ENCODE data around the gene PCDH15. TPM values are rescaled to one million over a fixed set of nuclear protein-coding genes. Genes with fewer than 3 reads are reported as not detected.

Gene PCDH15
- total RNA-seq, 2 donors from 2014 or later: not detected

DNA sequence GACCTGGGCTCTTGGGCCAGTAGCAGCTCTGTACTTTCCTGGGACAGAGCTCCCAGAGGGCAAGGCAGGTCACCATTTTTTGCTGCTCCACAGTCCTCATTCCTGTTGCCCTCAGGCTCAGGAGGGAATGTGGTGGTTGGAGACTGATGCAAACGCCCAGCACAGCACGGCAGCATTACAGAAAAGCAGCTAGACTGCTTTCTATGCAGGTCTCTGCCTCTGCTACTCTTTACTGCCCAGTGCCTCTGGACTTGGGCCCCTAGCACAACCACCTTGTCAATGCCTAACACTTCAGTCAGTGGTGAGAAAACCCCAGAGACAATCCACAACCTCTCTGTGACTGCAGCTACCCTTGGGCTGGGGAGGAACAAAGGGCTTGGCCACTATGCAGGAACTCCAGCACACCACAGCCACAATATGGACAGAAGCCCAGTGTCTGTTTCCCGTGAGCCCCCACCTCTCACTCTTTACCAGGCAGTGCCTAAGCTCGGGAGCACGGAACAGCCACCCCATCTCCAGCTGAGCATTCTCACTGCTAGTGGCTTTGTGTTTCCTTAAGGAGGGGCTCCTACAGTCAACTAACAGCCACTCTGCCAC, 790.6 kb downstream of the PCDH15 start:
- no peaks in the 10 kb centered on the region for H3K4me1 Mint-ChIP-seq
- no peak for ATAC-seq
- H3K27ac Mint-ChIP-seq: no peak overlapping the region
- no peaks in the 10 kb centered on the region for H3K9me3 ChIP-seq (ENCODE audit: control insufficient read depth, low read length, poor library complexity, severe bottlenecking)
- no peak for DNase-seq
- no peak overlapping the region for H3K4me3 Mint-ChIP-seq
- H3K36me3 Mint-ChIP-seq (ENCODE audit: low read depth): no peaks in the 10 kb centered on the region
- H3K27me3 Mint-ChIP-seq: no peaks in the 10 kb centered on the region

DNA sequence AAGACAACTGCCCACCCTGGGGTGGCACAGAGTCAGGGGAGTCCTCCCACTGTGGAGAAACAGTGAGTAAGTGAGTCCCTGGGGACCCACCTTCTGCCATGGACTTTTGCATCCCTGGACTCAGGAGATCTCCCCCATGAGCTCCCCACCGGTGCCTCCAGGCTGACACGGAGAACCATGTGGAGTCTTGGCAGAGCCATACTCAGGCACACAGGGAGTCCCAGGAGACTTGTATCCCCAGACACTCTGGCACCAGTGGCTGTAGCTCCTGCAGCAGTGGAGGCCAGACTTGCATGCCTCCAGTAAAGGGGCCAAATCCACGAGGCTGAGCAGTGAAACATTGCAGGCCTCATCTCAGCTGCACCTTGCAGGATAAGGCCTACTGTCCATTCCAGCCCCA, 791.4 kb downstream of the PCDH15 start:
- H3K4me1 Mint-ChIP-seq: no peaks in the 10 kb centered on the region
- H3K4me3 Mint-ChIP-seq: no peak overlapping the region
- H3K27ac Mint-ChIP-seq: no peak overlapping the region
- DNase-seq: no peak
- no peaks in the 10 kb centered on the region for H3K9me3 ChIP-seq (ENCODE audit: control insufficient read depth, low read length, poor library complexity, severe bottlenecking)
- H3K36me3 Mint-ChIP-seq (ENCODE audit: low read depth): no peaks in the 10 kb centered on the region
- no peaks in the 10 kb centered on the region for H3K27me3 Mint-ChIP-seq
- no peak for ATAC-seq

DNA sequence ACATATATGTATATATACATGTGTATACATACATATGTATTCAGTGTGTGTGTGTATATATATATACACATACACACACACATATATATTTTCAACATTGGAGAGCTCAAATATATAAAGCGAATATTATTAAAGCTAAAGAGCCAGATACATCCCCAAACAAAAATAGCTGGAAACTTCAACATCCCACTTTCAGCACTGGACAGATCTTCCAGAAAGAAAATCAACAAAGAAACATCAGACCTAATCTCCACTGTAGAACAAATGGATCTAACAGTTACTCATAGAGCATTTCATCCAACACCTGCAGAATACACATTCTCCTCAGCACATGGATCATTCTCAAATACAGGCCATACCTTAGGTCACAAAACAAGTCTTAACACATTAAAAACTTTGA, 799.0 kb downstream of the PCDH15 start:
- Mint-ChIP-seq H3K27me3 (no peaks in the 10 kb centered on the region), H3K4me3 (no peak overlapping the region), H3K36me3 (ENCODE audit: low read depth) (no peaks in the 10 kb centered on the region), H3K4me1 (no peaks in the 10 kb centered on the region), H3K27ac (no peak overlapping the region)
- DNase-seq (no peak), ATAC-seq (no peak)
- no peaks in the 10 kb centered on the region for H3K9me3 ChIP-seq (ENCODE audit: control insufficient read depth, low read length, poor library complexity, severe bottlenecking)

GRCh38 chr10:53997953-53998352, 803.1 kb downstream of the PCDH15 start:
- no peak overlapping the region for H3K4me3 Mint-ChIP-seq
- H3K27me3 Mint-ChIP-seq: no peaks in the 10 kb centered on the region
- no peak for ATAC-seq
- no peak overlapping the region for H3K27ac Mint-ChIP-seq
- DNase-seq: no peak
- H3K4me1 Mint-ChIP-seq: no peaks in the 10 kb centered on the region
- no peaks in the 10 kb centered on the region for H3K36me3 Mint-ChIP-seq (ENCODE audit: low read depth)
- no peaks in the 10 kb centered on the region for H3K9me3 ChIP-seq (ENCODE audit: control insufficient read depth, low read length, poor library complexity, severe bottlenecking)

DNA sequence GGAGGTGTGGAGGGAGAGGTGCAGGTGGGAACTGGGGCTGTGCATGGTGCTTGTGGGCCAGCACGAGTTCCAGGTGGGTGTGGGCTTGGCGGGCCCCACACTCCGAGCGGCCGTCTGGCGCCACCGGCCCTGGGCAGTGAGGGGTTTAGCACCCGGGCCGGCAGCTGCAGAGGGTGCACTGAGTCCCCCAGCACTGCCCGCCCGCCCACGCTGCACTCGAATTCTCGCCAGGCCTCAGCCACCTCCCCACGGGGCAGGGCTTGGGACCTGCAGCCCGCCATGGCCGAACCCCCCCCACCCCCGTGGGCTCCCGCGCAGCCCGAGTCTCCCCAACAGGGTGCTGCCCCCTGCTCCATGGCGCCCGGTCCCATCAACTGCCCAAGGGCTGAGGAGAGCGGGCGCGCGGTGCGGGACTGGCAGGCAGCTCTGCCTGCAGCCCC, 810.2 kb downstream of the PCDH15 start:
- Mint-ChIP-seq H3K4me3 (no peak overlapping the region), H3K36me3 (ENCODE audit: low read depth) (no peaks in the 10 kb centered on the region), H3K27me3 (no peaks in the 10 kb centered on the region), H3K27ac (no peak overlapping the region), H3K4me1 (no peaks in the 10 kb centered on the region)
- H3K9me3 ChIP-seq (ENCODE audit: control insufficient read depth, low read length, poor library complexity, severe bottlenecking): no peaks in the 10 kb centered on the region
- DNase-seq: no peak
- ATAC-seq: no peak

DNA sequence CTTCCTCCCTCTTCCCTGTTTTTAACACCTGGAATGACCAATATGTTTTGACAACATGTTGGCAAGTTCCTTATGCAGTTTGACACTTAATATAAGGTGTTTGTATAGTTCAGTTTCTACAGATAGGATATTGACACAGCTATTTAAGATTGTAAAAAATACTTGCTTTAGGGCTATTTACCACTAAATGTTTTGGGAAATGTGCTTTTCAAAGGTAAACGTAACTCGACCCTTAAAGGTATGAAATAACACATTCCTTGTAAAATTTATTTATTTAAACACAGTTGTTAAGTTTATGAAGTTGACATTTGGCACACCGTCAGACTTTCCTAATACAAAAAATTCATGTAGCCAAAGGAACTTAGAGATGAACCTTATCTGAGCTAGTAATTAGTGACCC, 817.6 kb downstream of the PCDH15 start:
- no peak overlapping the region for H3K4me3 Mint-ChIP-seq
- H3K4me1 Mint-ChIP-seq: no peaks in the 10 kb centered on the region
- ATAC-seq (no peak), DNase-seq (no peak)
- H3K36me3 Mint-ChIP-seq (ENCODE audit: low read depth): no peaks in the 10 kb centered on the region
- H3K27me3 Mint-ChIP-seq: no peaks in the 10 kb centered on the region
- no peak overlapping the region for H3K27ac Mint-ChIP-seq
- no peaks in the 10 kb centered on the region for H3K9me3 ChIP-seq (ENCODE audit: control insufficient read depth, low read length, poor library complexity, severe bottlenecking)

- DNase-seq (no peak), ATAC-seq (no peak)
- Mint-ChIP-seq H3K4me1 (no peaks in the 10 kb centered on the region), H3K4me3 (no peak overlapping the region), H3K36me3 (ENCODE audit: low read depth) (no peaks in the 10 kb centered on the region), H3K27me3 (no peaks in the 10 kb centered on the region), H3K27ac (no peak overlapping the region)
- H3K9me3 ChIP-seq (ENCODE audit: control insufficient read depth, low read length, poor library complexity, severe bottlenecking): no peaks in the 10 kb centered on the region
These were observed 820.8 kb downstream of the PCDH15 start for GRCh38 chr10:53980210-53980609.

DNA sequence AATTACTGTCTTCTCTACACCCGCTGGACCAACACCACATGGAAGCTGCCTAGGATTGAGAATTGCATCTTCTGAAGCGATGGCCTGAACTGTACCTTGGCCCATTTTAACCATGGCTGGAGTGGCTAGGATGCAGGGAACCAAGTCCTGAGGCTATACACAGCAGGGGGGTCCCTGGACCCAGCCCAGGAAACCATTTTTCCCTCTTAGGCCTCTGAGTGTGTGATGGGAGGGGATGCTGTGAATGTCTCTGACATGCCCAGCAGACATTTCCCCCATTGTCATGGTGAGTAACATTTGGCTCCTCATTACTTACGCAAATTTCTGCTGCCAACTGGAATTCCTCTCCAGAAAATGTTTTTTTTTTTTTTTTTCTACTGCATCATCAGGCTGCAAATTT, 822.7 kb downstream of the PCDH15 start:
- no peaks in the 10 kb centered on the region for H3K27me3 Mint-ChIP-seq

GRCh38 chr10:53977267-53977666, 823.8 kb downstream of the PCDH15 start:
- DNase-seq (no peak), ATAC-seq (no peak)
- H3K4me3 Mint-ChIP-seq: no peak overlapping the region
- no peak overlapping the region for H3K27ac Mint-ChIP-seq
- H3K9me3 ChIP-seq (ENCODE audit: control insufficient read depth, low read length, poor library complexity, severe bottlenecking): no peaks in the 10 kb centered on the region
- H3K36me3 Mint-ChIP-seq (ENCODE audit: low read depth): no peaks in the 10 kb centered on the region
- H3K4me1 Mint-ChIP-seq: no peaks in the 10 kb centered on the region
- no peaks in the 10 kb centered on the region for H3K27me3 Mint-ChIP-seq

More for the DNA sequence above, 822.7 kb downstream of the PCDH15 start:
- ATAC-seq (no peak), DNase-seq (no peak)
- Mint-ChIP-seq H3K4me3 (no peak overlapping the region), H3K4me1 (no peaks in the 10 kb centered on the region), H3K27ac (no peak overlapping the region), H3K36me3 (ENCODE audit: low read depth) (no peaks in the 10 kb centered on the region)
- H3K9me3 ChIP-seq (ENCODE audit: control insufficient read depth, low read length, poor library complexity, severe bottlenecking): no peaks in the 10 kb centered on the region

GRCh38 chr10:53957401-53957800, 843.6 kb downstream of the PCDH15 start:
- no peaks in the 10 kb centered on the region for H3K4me1 Mint-ChIP-seq
- H3K36me3 Mint-ChIP-seq (ENCODE audit: low read depth): no peaks in the 10 kb centered on the region
- ATAC-seq (no peak), DNase-seq (no peak)
- no peaks in the 10 kb centered on the region for H3K27me3 Mint-ChIP-seq
- no peak overlapping the region for H3K27ac Mint-ChIP-seq
- H3K4me3 Mint-ChIP-seq: no peak overlapping the region
- H3K9me3 ChIP-seq (ENCODE audit: control insufficient read depth, low read length, poor library complexity, severe bottlenecking): no peaks in the 10 kb centered on the region

DNA sequence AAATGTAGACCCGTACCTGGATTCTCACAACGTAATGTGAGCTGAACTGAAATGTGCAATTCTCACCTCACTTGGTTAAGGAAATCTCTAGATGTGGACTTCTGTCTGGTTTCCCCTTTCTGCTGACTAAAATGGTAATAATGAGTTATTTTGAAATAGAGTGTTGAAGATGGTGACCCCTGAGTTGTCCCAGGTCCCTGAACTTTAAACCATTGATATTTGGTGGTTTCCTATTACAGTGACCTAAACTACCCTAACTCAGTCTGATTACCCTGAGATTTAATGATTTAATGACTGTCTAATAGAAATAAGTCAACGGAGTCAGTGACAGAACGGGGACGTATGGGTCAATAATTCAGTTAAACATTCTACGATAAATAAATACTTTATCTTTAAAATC, 845.9 kb downstream of the PCDH15 start:
- Mint-ChIP-seq H3K27me3 (no peaks in the 10 kb centered on the region), H3K27ac (no peak overlapping the region), H3K36me3 (ENCODE audit: low read depth) (no peaks in the 10 kb centered on the region), H3K4me1 (no peaks in the 10 kb centered on the region), H3K4me3 (no peak overlapping the region)
- H3K9me3 ChIP-seq (ENCODE audit: control insufficient read depth, low read length, poor library complexity, severe bottlenecking): no peaks in the 10 kb centered on the region
- no peak for ATAC-seq
- no peak for DNase-seq

DNA sequence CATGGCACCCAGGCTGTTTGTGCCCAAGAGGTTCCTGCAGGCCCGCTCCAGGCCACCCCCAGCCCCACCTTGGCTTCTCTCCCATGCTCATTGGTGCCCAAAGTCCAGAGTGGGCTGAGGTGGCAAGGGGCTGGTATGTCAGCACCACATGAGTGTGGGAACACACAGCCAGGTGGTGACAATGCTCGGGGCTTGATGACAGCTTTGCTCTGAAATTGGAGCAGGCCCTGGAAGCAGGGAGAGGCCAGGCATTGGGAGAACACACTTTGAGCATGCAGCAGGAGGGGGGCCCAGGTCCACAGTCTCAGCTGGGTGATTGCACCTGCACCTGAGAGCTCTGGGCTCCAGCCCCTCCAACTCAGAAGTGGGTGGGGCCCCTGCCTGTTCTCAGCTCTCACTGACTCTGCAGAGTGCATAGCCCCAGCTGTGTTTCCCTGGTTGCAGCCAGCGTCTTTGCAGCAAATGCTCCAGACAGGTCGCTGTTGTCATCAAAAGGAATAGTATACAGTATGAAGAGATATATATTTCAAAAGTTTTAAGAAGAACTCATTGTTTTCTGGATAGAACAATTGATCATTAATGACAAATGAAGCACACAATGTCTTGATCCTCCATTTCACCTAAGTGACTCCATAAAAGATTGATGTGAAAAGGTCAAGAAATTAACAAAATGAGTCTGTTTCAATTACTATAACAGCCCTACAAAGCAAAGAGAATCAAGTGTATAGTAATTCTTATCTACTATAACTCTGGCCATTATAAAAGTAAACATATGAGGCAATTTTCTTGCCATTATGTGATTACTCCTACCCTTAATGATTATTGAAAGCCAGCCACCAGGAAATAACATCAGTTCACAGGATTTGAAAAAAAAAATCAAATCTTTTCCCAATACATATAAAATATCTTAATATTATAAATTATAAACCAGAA, 848.1 kb downstream of the PCDH15 start:
- H3K9me3 ChIP-seq (ENCODE audit: control insufficient read depth, low read length, poor library complexity, severe bottlenecking): no peaks in the 10 kb centered on the region
- H3K27ac Mint-ChIP-seq: no peak overlapping the region
- H3K36me3 Mint-ChIP-seq (ENCODE audit: low read depth): no peaks in the 10 kb centered on the region
- no peaks in the 10 kb centered on the region for H3K4me1 Mint-ChIP-seq
- DNase-seq (no peak), ATAC-seq (no peak)
- no peaks in the 10 kb centered on the region for H3K27me3 Mint-ChIP-seq
- H3K4me3 Mint-ChIP-seq: no peak overlapping the region

GRCh38 chr10:53939654-53940053, 861.4 kb downstream of the PCDH15 start:
- peaks cover 2% of the 10 kb centered on the region for H3K9me3 ChIP-seq (ENCODE audit: control insufficient read depth, low read length, poor library complexity, severe bottlenecking)
- no peaks in the 10 kb centered on the region for H3K27me3 Mint-ChIP-seq
- no peak for ATAC-seq

GRCh38 chr10:53930648-53931047, 870.4 kb downstream of the PCDH15 start:
- no peak for ATAC-seq

More at GRCh38 chr10:53939654-53940053, 861.4 kb downstream of the PCDH15 start:
- no peak overlapping the region for H3K27ac Mint-ChIP-seq
- H3K4me1 Mint-ChIP-seq: no peaks in the 10 kb centered on the region
- H3K4me3 Mint-ChIP-seq: no peak overlapping the region
- no peaks in the 10 kb centered on the region for H3K36me3 Mint-ChIP-seq (ENCODE audit: low read depth)
- DNase-seq: no peak

More at GRCh38 chr10:53930648-53931047, 870.4 kb downstream of the PCDH15 start:
- no peak for DNase-seq
- H3K9me3 ChIP-seq (ENCODE audit: control insufficient read depth, low read length, poor library complexity, severe bottlenecking): peaks cover 2% of the 10 kb centered on the region
- Mint-ChIP-seq H3K27ac (no peak overlapping the region), H3K4me3 (no peak overlapping the region), H3K4me1 (no peaks in the 10 kb centered on the region), H3K27me3 (no peaks in the 10 kb centered on the region), H3K36me3 (ENCODE audit: low read depth) (no peaks in the 10 kb centered on the region)

All from T-helper 17 cell (primary cell).